ENCODE data around the gene DHX15. TPM values are rescaled to one million over a fixed set of nuclear protein-coding genes. Genes with fewer than 3 reads are reported as not detected.

The DHX15 gene
- total and polyA plus RNA-seq, 10 of the 15 experiments (the other 5 are each of a cell fraction or from before 2014, with no cell fraction given) = 166 to 269 (median 184) TPM

GRCh38 chr4:24521544-24521943 lies 62.8 kb downstream of the DHX15 start:
- H3K9me3 ChIP-seq (replicated peaks; ENCODE audit: control insufficient read depth, insufficient read depth, low read length) = no peaks in the 10 kb centered on the region
- H3K79me2 ChIP-seq (ENCODE audit: control insufficient read depth, insufficient read depth, low read length) = no peaks in the 10 kb centered on the region
- CTCF ChIA-PET = no interaction called here
- RAD21 ChIA-PET (ENCODE audit: unreplicated experiment) = no interaction called here
- in situ Hi-C loops (cut with MboI) = no loop called here
- ATAC-seq (no peak), FAIRE-seq (no peak), DNase-seq (ENCODE audit: low read depth, low spot score) (no peak)
- POLR2A ChIA-PET = no interaction called here
- no peaks in the 10 kb centered on the region for H4K20me1 ChIP-seq (ENCODE audit: control insufficient read depth, insufficient read depth)
- no TSS peak for BruUV-seq (replicated peaks)
- no peak overlapping the region for H3K4me2 ChIP-seq (ENCODE audit: control insufficient read depth, insufficient read depth)
- no peak overlapping the region for H2AFZ ChIP-seq (ENCODE audit: control insufficient read depth, low read depth, low read length)
- H3K9ac ChIP-seq (ENCODE audit: control insufficient read depth, insufficient read depth, low read length) = no peak overlapping the region
- 100% methylated on average over 2 of the region's 2 CpGs for WGBS (ENCODE audit: insufficient coverage, insufficient replicate concordance, low lambda C conversion rate, missing lambda C conversion rate)
- H3K4me1 ChIP-seq (ENCODE audit: control insufficient read depth, insufficient read depth, low read length) = no peaks in the 10 kb centered on the region
- peaks cover 0 to 30% of the 10 kb centered on the region in 2 experiments; a peak in 3 of 4 replicates for H3K36me3 ChIP-seq (ENCODE audit: control insufficient read depth in 2 of 2, insufficient read depth in 2 of 2, low read length in 1 of 2)
- TF ChIP-seq IRF3 (IDR thresholded peaks at IDR 0.05) (no peak), HDAC6 (IDR thresholded peaks at IDR 0.05; ENCODE audit: unreplicated experiment) (no peak), BRCA1 (IDR thresholded peaks at IDR 0.05; ENCODE audit: low read depth, low read length) (no peak), CHD1 (IDR thresholded peaks at IDR 0.05; ENCODE audit: low read depth, low read length) (no peak), REST (IDR thresholded peaks at IDR 0.05; ENCODE audit: low read depth, low read length) (no peak), MTA3 (IDR thresholded peaks at IDR 0.05; ENCODE audit: borderline replicate concordance, low read length) (no peak), USF1 (IDR thresholded peaks at IDR 0.05; ENCODE audit: borderline replicate concordance, extremely low read length, insufficient read depth, low read depth, low read length) (no peak), SRF (IDR thresholded peaks at IDR 0.05; ENCODE audit: low read depth in 2 of 2, low read length in 2 of 2) (no peak), TARDBP (IDR thresholded peaks at IDR 0.05; ENCODE audit: borderline replicate concordance) (no peak), MXI1 (IDR thresholded peaks at IDR 0.05; ENCODE audit: low read depth, low read length) (no peak)
- TF ChIP-seq, protein P1, sequence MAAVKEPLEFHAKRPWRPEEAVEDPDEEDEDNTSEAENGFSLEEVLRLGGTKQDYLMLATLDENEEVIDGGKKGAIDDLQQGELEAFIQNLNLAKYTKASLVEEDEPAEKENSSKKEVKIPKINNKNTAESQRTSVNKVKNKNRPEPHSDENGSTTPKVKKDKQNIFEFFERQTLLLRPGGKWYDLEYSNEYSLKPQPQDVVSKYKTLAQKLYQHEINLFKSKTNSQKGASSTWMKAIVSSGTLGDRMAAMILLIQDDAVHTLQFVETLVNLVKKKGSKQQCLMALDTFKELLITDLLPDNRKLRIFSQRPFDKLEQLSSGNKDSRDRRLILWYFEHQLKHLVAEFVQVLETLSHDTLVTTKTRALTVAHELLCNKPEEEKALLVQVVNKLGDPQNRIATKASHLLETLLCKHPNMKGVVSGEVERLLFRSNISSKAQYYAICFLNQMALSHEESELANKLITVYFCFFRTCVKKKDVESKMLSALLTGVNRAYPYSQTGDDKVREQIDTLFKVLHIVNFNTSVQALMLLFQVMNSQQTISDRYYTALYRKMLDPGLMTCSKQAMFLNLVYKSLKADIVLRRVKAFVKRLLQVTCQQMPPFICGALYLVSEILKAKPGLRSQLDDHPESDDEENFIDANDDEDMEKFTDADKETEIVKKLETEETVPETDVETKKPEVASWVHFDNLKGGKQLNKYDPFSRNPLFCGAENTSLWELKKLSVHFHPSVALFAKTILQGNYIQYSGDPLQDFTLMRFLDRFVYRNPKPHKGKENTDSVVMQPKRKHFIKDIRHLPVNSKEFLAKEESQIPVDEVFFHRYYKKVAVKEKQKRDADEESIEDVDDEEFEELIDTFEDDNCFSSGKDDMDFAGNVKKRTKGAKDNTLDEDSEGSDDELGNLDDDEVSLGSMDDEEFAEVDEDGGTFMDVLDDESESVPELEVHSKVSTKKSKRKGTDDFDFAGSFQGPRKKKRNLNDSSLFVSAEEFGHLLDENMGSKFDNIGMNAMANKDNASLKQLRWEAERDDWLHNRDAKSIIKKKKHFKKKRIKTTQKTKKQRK (IDR thresholded peaks at IDR 0.05; ENCODE audit: low read depth, low read length) = no peak
- intact Hi-C loops (cut with micrococcal nuclease; ENCODE audit: unreplicated experiment) = no loop called here
- no peak overlapping the region for H3K27ac ChIP-seq (ENCODE audit: control insufficient read depth, insufficient read depth)
- SMC1A ChIA-PET (ENCODE audit: uncharacterized antibody, unreplicated experiment) = interaction anchor here (1.0 kb wide), 1 partner anchor 18 kb away, joined by 4 read pairs; no protein-coding TSS in a partner anchor
- no peaks in the 10 kb centered on the region for H3K27me3 ChIP-seq (replicated peaks in 1 of 2; ENCODE audit: control insufficient read depth in 2 of 2, insufficient read depth in 2 of 2, low read length in 1 of 2)
- H3K4me3 ChIP-seq = no peak overlapping the region
